ENCODE measurements around the gene CPNE4.

The CPNE4 gene

DNA sequence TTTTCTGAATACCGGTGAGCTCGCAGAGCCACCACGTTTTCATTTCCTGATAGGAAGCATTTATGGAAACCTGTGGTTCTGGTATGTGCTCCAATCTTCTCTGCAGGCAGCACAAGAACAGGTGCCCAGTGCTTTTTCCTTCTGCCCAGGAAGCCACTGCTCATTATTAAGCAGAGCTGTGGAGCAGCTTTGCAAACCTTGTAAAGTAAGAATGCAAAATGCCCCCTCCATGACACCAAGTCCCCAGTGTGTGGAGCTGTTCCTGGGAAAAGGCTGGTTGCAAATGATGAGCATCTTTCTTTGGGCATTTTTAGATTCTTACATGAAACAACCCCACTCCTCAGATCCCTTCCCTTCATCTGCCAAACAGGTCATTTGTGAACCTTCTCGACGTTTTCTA, 466.4 kb downstream of the CPNE4 start:
- DNase-seq: no peak

GRCh38 chr3:131564812-131565211, 470.0 kb downstream of the CPNE4 start:
- DNase-seq: no peak

GRCh38 chr3:131561511-131561910, 473.3 kb downstream of the CPNE4 start:
- no peak for DNase-seq

- DNase-seq: no peak
These were observed 474.0 kb downstream of the CPNE4 start for GRCh38 chr3:131560795-131561194.

GRCh38 chr3:131555456-131555855, 479.4 kb downstream of the CPNE4 start:
- no peak for DNase-seq

- DNase-seq: no peak
These were observed 481.1 kb downstream of the CPNE4 start for GRCh38 chr3:131553495-131554247.

DNA sequence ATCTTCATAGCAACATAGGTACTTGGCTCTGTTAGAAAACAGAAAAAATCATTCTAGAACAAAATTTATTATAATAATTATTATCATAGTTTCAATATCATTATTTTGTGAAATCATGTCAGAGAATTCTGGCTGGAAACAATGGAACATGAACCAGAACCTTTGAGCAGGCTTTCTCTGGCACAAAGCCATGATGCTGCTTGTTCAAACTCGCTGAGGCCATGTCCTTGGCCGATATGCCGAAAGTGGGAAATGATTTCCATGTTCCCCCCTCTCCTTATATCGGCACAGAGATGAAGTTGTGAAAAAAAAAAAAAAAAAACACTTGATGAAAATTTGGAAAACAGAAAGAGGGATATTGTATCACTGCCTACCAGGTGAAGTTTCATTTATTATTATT, 483.1 kb downstream of the CPNE4 start:
- DNase-seq: no peak

DNA sequence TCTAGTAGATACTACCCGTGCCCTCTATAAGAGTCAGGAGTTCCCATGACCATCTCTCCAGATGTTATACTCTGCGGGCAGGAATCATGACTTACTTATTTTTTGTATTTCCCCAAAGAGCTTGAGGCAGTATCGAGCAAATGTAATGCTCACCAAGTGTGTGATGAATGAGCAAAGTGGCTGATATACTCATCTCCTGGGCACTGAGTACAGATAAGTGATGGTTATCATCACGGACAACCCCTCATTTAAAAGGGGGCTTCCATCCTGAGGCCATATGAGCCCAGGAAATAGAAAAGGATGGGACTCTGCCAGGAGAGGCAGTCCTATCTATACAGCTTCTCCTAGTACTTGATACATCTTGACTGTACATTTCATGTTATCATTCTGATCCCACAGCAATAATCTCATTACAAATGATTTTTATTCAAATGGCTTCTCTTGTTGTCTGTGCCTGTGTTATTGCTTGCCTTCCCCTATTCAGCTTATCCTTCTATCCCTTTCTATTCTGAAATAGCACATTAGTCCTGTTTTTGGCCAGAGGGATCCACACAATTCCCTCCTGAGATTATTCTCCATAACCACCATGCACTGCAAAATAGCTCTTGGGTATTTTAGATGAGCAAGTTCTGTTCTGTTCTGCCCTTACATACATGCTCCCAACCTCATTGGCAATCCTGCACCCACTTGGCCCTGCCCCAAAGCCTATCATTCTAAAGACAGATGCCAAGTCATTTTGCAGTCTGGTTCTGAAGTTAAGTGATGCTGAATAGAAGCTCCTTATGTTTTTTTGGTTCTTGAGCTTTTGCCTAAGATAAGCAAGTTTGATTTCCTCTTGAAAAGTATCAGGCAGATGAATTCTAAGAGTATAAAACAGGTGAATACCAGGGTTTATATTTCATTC, 484.0 kb downstream of the CPNE4 start:
- no peak for DNase-seq

- DNase-seq: no peak
These were observed 485.5 kb downstream of the CPNE4 start for GRCh38 chr3:131549340-131549739.

DNA sequence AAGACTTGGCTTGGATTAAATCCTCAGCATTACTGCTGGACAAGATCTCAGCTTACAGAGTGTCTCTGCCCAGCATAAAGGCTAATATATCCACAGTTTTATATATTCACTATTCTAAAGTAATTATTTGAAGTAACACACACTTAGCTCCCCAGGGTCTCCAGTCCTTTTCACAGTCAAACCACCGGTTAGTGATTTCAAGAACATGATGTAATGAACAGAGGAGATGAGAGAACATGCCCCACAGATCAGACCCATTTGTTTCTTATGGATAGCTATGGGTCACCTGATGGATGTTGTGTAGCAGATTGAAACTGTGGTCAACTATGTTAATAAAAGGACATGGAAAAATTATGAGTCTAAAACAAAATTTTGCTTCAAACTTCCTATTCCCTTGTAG, 487.2 kb downstream of the CPNE4 start:
- no peak for DNase-seq

DNA sequence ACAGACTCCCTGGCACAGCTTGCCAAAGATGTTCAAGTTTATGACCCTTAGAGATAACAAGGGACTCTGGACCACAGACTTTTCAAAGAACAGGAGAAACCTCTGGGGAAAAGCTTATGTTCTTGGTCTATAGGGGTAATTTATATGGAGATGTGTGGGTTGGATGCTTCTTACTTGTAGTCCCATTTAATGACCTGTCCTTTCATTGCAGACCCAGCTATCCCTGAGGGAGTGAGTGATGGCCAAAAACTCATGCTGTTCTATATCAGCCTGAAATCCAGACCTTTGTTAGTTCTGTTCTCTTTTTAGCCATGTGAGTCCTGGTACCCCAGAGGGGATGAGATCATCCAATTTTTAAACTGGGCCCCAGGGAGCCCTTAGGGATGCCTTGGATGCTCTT, 488.4 kb downstream of the CPNE4 start:
- DNase-seq: no peak

DNA sequence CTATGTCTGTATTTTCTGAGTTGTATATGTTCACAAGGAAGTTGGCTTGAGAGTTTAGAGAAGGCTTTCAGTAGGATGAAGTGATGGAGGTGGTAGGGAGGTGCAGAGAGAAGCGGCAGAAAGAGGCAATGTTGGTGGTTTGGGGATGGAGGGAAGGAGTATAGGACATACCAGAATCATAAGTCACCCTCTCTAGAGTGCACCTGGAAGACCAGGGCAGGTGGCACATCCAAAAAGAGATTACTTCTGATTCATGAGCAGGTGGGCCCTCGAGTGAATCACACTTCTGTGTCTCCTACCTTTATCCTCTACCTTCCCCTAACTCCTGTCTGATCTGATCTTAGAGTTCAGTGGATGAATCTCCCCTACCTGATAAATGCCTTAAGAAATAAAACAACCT, 490.3 kb downstream of the CPNE4 start:
- no peak for DNase-seq

- DNase-seq: no peak
These were observed 491.1 kb downstream of the CPNE4 start for GRCh38 chr3:131543714-131544113.

- no peak for DNase-seq
These were observed 493.5 kb downstream of the CPNE4 start for GRCh38 chr3:131541288-131541687.

- no peak for DNase-seq
These were observed 494.0 kb downstream of the CPNE4 start for GRCh38 chr3:131540821-131541220.

DNA sequence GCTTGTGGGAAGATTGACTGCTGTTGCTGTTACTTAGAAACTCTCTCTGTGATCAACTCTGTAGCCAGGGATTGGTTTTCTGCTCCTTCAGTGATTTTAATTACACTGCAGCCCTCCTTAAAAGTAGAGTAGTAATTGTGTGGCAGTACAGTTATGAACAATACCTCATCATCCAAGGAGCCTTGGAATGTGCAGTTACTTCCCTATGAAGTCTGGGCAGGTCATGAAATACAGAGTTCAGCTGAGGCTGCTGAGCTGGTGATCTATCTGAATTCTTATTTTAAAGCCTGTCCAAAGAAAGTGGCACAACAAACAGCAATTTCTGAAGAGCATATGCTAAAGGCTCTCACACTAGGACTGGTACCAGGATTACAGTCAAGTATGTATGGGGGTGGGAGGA, 494.7 kb downstream of the CPNE4 start:
- DNase-seq: no peak

DNA sequence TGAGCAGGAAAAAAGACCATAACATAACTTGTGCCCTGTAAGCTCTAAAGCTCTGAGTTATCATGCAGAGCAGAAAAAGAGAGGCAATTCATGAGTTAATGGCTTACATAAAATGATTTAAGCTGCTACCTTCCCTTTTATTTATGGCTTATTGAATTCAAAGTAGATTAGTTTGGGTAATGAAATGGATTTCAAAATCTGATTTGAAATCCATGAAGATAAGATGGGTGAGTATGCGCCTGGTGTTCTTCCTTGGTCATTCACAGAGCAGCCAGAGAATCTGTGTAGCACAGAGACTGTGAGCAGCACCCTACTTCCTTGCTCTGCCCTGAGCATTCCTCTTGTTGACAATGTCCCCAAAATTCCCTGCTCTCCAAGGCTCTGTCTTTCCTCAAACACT, 495.8 kb downstream of the CPNE4 start:
- no peak for DNase-seq

- no peak for DNase-seq
These were observed 497.3 kb downstream of the CPNE4 start for GRCh38 chr3:131537531-131537930.

DNA sequence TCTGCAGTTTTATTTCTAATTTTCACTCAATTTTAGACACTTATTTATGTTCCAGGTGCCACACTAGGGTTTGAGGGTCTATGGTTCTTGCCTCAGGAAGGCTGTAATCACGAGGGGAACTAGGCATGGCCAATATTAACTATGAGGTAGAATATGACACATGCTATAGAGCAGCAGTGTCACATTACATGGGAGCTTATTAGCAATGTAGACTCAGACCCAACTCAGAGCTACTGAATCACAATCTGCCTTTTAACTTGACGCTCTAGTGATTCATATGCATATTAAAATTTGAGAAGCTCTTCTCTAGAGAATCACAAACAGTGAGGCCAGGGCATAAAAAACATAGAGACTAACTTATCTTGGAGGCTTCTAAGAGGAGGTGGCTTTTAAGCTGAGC, 499.2 kb downstream of the CPNE4 start:
- DNase-seq: no peak

DNA sequence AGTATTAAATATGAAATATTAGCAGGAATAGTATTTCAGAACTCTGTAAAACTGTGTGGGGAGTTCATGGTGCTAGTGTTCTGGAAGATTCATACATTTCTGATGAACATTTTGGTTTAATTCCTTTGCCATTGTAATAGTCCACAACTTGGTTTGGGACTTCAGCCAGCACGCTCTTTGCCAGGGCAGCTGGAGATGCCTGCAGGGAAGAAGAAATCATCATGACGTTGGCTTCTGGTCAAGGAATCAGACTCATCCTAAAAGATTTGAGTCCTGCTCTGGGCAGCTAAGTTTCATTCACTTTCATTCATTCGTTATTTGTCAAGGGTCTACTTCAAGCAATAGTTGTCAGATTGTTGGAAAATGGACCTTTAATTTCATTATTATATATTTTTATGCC, 499.7 kb downstream of the CPNE4 start:
- DNase-seq: no peak

GRCh38 chr3:131532645-131533044, 502.2 kb downstream of the CPNE4 start:
- no peak for DNase-seq

DNA sequence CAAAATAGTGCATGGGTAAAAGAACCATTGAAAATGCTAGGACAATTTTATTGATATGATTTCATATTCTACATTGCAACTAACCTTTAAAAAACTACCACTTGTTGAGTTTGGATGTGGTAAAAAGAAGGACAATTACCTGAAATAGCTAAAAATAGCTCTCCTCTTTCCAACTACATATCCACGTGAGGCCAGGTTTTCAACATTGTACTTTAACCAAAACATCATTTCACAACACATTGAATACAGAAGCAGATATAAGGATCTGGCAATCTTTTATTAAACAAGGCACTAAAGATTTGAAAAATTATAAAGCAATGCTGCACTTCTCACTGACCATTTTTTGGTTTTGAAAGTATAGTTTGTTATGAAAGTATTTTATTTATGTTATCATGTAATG, 504.0 kb downstream of the CPNE4 start:
- DNase-seq: no peak

DNA sequence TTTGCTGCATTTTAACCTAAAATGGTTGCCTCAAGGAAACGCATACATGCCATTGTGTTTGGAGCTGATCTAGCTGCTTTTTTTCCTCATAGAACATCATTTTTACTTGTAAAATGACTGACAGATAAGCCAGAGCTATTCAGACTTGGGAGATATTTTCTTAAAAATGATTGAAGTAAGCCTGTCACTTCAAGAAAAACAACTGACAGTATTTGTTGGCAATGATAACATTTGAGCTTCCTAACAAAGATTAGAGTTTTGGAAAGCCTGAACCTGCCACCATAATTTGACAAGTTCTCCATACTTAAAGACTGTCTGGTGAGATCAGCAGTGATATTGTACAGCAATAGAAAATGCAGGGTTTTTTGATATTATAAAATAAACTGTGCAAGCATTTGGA, 504.4 kb downstream of the CPNE4 start:
- DNase-seq: no peak

GRCh38 chr3:131526801-131527347, 507.9 kb downstream of the CPNE4 start:
- no peak for DNase-seq

Data from NCI-H2227 treated with DMSO at 0.1 percent for 48 hours (cell line).